ENCODE results near the gene ZNF765.
"Not testable (repeated sequence)": the region's sequence is repeated elsewhere in the genome, so short reads cannot be mapped to it uniquely, and the experiment has no call there.

Gene ZNF765

GRCh38 chr19:53394974-53395839, at the start of gene ZNF765:
TSS of gene ZNF765 (plus strand) at chr19:53395149. CDS start at chr19:53398016, 2,867 bp downstream.
- DNase-seq (ENCODE audit: low read depth) = no peak

- no peak for DNase-seq (ENCODE audit: low read depth)
Observed at GRCh38 chr19:53355739-53356138, 39.2 kb upstream of the ZNF765 start.

GRCh38 chr19:53357821-53358581, 36.9 kb upstream of the ZNF765 start:
- DNase-seq (ENCODE audit: low read depth) = no peak

- DNase-seq (ENCODE audit: low read depth) = not testable (repeated sequence)
Observed at GRCh38 chr19:53360056-53360455, 34.9 kb upstream of the ZNF765 start.

GRCh38 chr19:53365134-53365898, 29.6 kb upstream of the ZNF765 start, which contains the start of gene ZNF525:
TSS of gene ZNF525 (plus strand) at chr19:53365705. CDS start at chr19:53372282, 6,577 bp downstream.
- DNase-seq (ENCODE audit: low read depth) = peak; percentile 21

- DNase-seq (ENCODE audit: low read depth) = no peak
Observed at GRCh38 chr19:53365899-53366493, 29.0 kb upstream of the ZNF765 start.

GRCh38 chr19:53372196-53372595, 22.8 kb upstream of the ZNF765 start:
- no peak for DNase-seq (ENCODE audit: low read depth)

GRCh38 chr19:53374288-53374687, 20.7 kb upstream of the ZNF765 start:
- no peak for DNase-seq (ENCODE audit: low read depth)

GRCh38 chr19:53374743-53375142, 20.2 kb upstream of the ZNF765 start:
- DNase-seq (ENCODE audit: low read depth) = no peak

GRCh38 chr19:53381376-53381775, 13.6 kb upstream of the ZNF765 start:
- DNase-seq (ENCODE audit: low read depth) = no peak

GRCh38 chr19:53388168-53388567, 6.8 kb upstream of the ZNF765 start:
- DNase-seq (ENCODE audit: low read depth) = no peak

- no peak for DNase-seq (ENCODE audit: low read depth)
Observed at GRCh38 chr19:53388904-53389303, 6.0 kb upstream of the ZNF765 start.

GRCh38 chr19:53389571-53389970, 5.4 kb upstream of the ZNF765 start:
- DNase-seq (ENCODE audit: low read depth) = no peak

- no peak for DNase-seq (ENCODE audit: low read depth)
Observed at GRCh38 chr19:53389978-53390377, 5.0 kb upstream of the ZNF765 start.

- peak; percentile 41 for DNase-seq (ENCODE audit: low read depth)
Observed at GRCh38 chr19:53394522-53394973, 401 bp upstream of the ZNF765 start.

GRCh38 chr19:53395840-53396524, 1.0 kb downstream of the ZNF765 start:
- DNase-seq (ENCODE audit: low read depth) = not testable (repeated sequence)

GRCh38 chr19:53396525-53396868, 1.5 kb downstream of the ZNF765 start:
- no peak for DNase-seq (ENCODE audit: low read depth)

- DNase-seq (ENCODE audit: low read depth) = not testable (repeated sequence)
Observed at GRCh38 chr19:53397918-53398317, 3.0 kb downstream of the ZNF765 start.

- no peak for DNase-seq (ENCODE audit: low read depth)
Observed at GRCh38 chr19:53409505-53410204, 14.7 kb downstream of the ZNF765 start.

- DNase-seq (ENCODE audit: low read depth) = not testable (repeated sequence)
Observed at GRCh38 chr19:53420520-53421315, 25.8 kb downstream of the ZNF765 start.
